Gastroesophageal sphincter (tissue), 3 donors: ENCODE results near the gene TMEM273.

Source experiments
- CTCF ChIP-seq, 4 experiments: fragments of 200-600 bp in 2 of 4; fragments of 450-650 bp in 2 of 4; sonication (generic) in 1 of 4; IDR thresholded peaks; one replicate each; pipeline ENCODE4 v1.5.1; 2017 to 2019; ENCODE audit warnings: antibody characterized with exemption in 4 of 4, mild to moderate bottlenecking in 2 of 4, moderate library complexity in 2 of 4
- EP300 ChIP-seq: sonication (generic); formaldehyde crosslinking; IDR thresholded peaks from one replicate; pipeline ENCODE4 v1.6.1; 2017; ENCODE audit warnings: antibody characterized with exemption, mild to moderate bottlenecking
- POLR2A ChIP-seq, 2 donors: fragments of 450-650 bp; IDR thresholded peaks; one replicate each; pipeline ENCODE4 v1.6.1; 2017; ENCODE audit warnings: antibody characterized with exemption in 2 of 2, mild to moderate bottlenecking in 2 of 2, moderate library complexity in 1 of 2

- TF ChIP-seq EP300 (no peak), CTCF (IDR thresholded peaks at IDR 0.05) (no peak), POLR2A (IDR thresholded peaks at IDR 0.05) (no peak)
These were observed 49.0 kb downstream of the TMEM273 start for GRCh38 chr10:49139028-49139845.
